Cardiac muscle cell (in vitro differentiated cells and primary cell): Measurements from ENCODE around the gene DELE1. TPM values are rescaled to one million over a fixed set of nuclear protein-coding genes. Genes with fewer than 3 reads are reported as not detected.

ENCODE experiments used
- DNase-seq, 2 donors: peaks; one replicate each; pipeline versions ENCODE4 v3.0.0 to v3.0.0-alpha.2; 2010 to 2017; ENCODE audit warnings: low read depth in 1 of 2, low spot score in 1 of 2
- H3K27ac ChIP-seq: fragments of 200-600 bp; sonication (generic); 2 replicates; pipeline ENCODE4 v1.5.1; 2016
- H3K27me3 ChIP-seq: fragments of 200-600 bp; sonication (generic); 2 replicates; pipeline ENCODE4 v1.6.0; 2016; ENCODE audit warnings: control low read depth
- H3K36me3 ChIP-seq: fragments of 200-600 bp; sonication (generic); 2 replicates; pipeline ENCODE4 v1.5.1; 2016; ENCODE audit warnings: control low read depth
- H3K4me1 ChIP-seq: fragments of 200-600 bp; sonication (generic); 2 replicates; pipeline ENCODE4 v1.8.1; 2017; ENCODE audit warnings: low read depth, mild to moderate bottlenecking, mixed run types
- H3K4me3 ChIP-seq: fragments of 200-600 bp; sonication (generic); 2 replicates; pipeline ENCODE4 v1.5.1; 2016; ENCODE audit warnings: mild to moderate bottlenecking
- H3K9me3 ChIP-seq: fragments of 200-600 bp; sonication (generic); 2 replicates; pipeline ENCODE4 v1.5.1; 2017; ENCODE audit warnings: low read depth, mild to moderate bottlenecking, control low read depth
- polyA plus RNA-seq: library from polyadenylated mRNA; unstranded; fragments of >200 nt; fragmentation: Nextera tagmentation; extraction: Ambion mirVana; gene quantifications from 2 replicates; pipeline ENCODE4 v1.2.1, GENCODE V29; 2016
- total RNA-seq: library from RNA; depleted of rRNA; stranded (reverse); fragments of >200 nt; gene quantifications from 2 replicates; pipeline ENCODE4 v1.2.3, GENCODE V29; 2016
- TF ChIP-seq, protein P1 (sequence below): IDR thresholded peaks from 2 replicates; pipeline ENCODE4 v1.5.1; 2012; ENCODE audit warnings: low read depth, mild to moderate bottlenecking, low read length

Gene DELE1, protein sequence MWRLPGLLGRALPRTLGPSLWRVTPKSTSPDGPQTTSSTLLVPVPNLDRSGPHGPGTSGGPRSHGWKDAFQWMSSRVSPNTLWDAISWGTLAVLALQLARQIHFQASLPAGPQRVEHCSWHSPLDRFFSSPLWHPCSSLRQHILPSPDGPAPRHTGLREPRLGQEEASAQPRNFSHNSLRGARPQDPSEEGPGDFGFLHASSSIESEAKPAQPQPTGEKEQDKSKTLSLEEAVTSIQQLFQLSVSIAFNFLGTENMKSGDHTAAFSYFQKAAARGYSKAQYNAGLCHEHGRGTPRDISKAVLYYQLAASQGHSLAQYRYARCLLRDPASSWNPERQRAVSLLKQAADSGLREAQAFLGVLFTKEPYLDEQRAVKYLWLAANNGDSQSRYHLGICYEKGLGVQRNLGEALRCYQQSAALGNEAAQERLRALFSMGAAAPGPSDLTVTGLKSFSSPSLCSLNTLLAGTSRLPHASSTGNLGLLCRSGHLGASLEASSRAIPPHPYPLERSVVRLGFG
- total RNA-seq (101 and 108 TPM in 2 replicates), polyA plus RNA-seq (41.7 and 58.1 TPM in 2 replicates)

GRCh38 chr5:141923448-141924313 lies at the start of gene DELE1:
TSS of gene DELE1 (plus strand) at chr5:141923871. CDS start at chr5:141923942, 71 bp downstream.
- no peaks in the 10 kb centered on the region for H3K9me3 ChIP-seq
- H3K27ac ChIP-seq, result peak within 1 kb of the TSS; percentile 95
- TF ChIP-seq, protein P1, sequence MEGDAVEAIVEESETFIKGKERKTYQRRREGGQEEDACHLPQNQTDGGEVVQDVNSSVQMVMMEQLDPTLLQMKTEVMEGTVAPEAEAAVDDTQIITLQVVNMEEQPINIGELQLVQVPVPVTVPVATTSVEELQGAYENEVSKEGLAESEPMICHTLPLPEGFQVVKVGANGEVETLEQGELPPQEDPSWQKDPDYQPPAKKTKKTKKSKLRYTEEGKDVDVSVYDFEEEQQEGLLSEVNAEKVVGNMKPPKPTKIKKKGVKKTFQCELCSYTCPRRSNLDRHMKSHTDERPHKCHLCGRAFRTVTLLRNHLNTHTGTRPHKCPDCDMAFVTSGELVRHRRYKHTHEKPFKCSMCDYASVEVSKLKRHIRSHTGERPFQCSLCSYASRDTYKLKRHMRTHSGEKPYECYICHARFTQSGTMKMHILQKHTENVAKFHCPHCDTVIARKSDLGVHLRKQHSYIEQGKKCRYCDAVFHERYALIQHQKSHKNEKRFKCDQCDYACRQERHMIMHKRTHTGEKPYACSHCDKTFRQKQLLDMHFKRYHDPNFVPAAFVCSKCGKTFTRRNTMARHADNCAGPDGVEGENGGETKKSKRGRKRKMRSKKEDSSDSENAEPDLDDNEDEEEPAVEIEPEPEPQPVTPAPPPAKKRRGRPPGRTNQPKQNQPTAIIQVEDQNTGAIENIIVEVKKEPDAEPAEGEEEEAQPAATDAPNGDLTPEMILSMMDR, result no peak
- H3K36me3 ChIP-seq, result peaks cover 22% of the 10 kb centered on the region
- DNase-seq, result peak; percentile 94
- H3K27me3 ChIP-seq, result no peaks in the 10 kb centered on the region
- H3K4me1 ChIP-seq, result peaks cover 7% of the 10 kb centered on the region
- peak within 1 kb of the TSS; percentile 62 for H3K4me3 ChIP-seq

DNA sequence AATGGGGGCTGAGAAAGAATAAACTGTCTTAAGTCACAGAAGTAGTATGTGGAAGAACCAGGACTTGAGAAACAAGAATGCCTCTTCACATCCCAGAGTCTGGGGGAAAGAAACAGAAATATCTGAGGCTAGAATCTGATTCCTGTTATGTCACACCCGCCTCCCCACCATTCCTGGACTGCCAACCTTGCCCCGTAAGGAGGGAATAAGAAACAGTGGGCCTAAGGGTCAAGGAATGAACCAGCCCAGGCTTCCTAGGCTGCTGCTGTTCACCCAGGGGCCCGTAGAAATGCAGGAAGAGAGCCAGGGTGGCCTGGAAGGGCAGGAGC lies 49.8 kb upstream of the DELE1 start:
- no peak overlapping the region for H3K4me3 ChIP-seq
- TF ChIP-seq, protein P1, result no peak
- DNase-seq, result no peak
- no peaks in the 10 kb centered on the region for H3K36me3 ChIP-seq
- H3K4me1 ChIP-seq, result peaks cover 7% of the 10 kb centered on the region
- no peaks in the 10 kb centered on the region for H3K9me3 ChIP-seq
- H3K27me3 ChIP-seq, result peaks cover 50% of the 10 kb centered on the region
- H3K27ac ChIP-seq, result no peak overlapping the region

- no peak overlapping the region for H3K4me3 ChIP-seq
- TF ChIP-seq, protein P1, result no peak
- H3K27ac ChIP-seq, result no peak overlapping the region
- no peak for DNase-seq
- no peaks in the 10 kb centered on the region for H3K36me3 ChIP-seq
- peaks cover 53% of the 10 kb centered on the region for H3K27me3 ChIP-seq
- peaks cover 7% of the 10 kb centered on the region for H3K4me1 ChIP-seq
- H3K9me3 ChIP-seq, result no peaks in the 10 kb centered on the region
Observed at GRCh38 chr5:141874262-141874964, 49.3 kb upstream of the DELE1 start.

DNA sequence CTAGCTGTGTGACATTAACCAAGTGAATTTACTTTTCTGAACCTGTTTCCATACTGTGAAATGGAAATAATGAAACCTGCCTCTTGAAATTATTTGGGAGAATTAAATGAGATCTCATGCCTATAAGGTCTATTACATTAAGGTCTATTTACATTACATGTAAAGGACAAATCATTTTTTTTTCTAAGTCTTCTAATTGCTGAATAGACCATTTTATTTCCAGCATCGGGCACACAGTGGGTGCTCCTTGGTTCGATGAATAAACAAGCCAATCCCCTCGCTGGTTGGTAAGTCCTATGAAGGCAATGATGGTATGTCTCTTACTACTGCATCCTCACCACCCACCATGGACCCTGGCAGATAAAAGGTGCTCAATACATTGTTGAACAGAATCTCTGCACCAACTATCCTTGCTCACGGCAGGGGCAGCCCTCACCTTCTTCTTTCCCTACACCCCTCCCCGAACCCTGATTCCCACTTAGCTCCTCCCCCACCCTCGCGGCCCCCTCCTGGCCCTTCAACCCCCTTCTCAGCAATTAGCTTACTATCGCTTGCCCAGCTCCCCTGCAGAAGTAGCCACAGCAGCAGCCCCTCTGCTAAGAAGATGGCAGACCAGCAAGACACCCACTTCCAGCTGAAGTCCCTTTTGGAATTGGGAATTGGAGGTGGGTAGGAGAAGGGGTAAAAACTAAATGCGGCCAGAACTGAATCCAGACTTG lies 48.5 kb upstream of the DELE1 start:
- H3K4me1 ChIP-seq, result peaks cover 7% of the 10 kb centered on the region
- no peak overlapping the region for H3K4me3 ChIP-seq
- no peak for DNase-seq
- no peaks in the 10 kb centered on the region for H3K36me3 ChIP-seq
- H3K27ac ChIP-seq, result no peak overlapping the region
- H3K9me3 ChIP-seq, result no peaks in the 10 kb centered on the region
- TF ChIP-seq, protein P1, result no peak
- peaks cover 60% of the 10 kb centered on the region for H3K27me3 ChIP-seq
